ENCODE results near the gene REV3L. TPM values are rescaled to one million over a fixed set of nuclear protein-coding genes. Genes with fewer than 3 reads are reported as not detected.
A peak's percentile ranks its signal among the peaks of the same experiment; 100 is the strongest.

The REV3L gene
- total RNA-seq, 1 experiment from 2014 or later = 5.3 TPM

- H3K23ac ChIP-seq (ENCODE audit: insufficient read length, low read depth, low read length) = no peak overlapping the region
- no peaks in the 10 kb centered on the region; a peak in 1 of 7 replicates for H3K36me3 Mint-ChIP-seq (ENCODE audit: insufficient read depth in 1 of 3, low read depth in 3 of 3)
- no peak overlapping the region for H4K5ac ChIP-seq (ENCODE audit: insufficient read length, low read depth, low read length)
- H4K8ac ChIP-seq (replicated peaks; ENCODE audit: insufficient read length, low read depth, low read length) = no peak overlapping the region
- peaks cover 30 to 34% of the 10 kb centered on the region in 2 experiments for H3K4me1 Mint-ChIP-seq
- H3K4ac ChIP-seq (ENCODE audit: low read depth, low read length) = no peak overlapping the region
- peak; percentile 54; the same call in 2 of the 3 replicates for TF ChIP-seq CTCF (conservative IDR thresholded peaks at IDR 0.05)
- no CpG with 5 or more reads among the region's 1 CpG for WGBS (ENCODE audit: extremely low coverage, insufficient read length, low lambda C conversion rate)
- peaks cover 4% of the 10 kb centered on the region for H3K23me2 ChIP-seq (ENCODE audit: insufficient read length, low read depth, low read length, poor library complexity, severe bottlenecking)
- H3K79me1 ChIP-seq (ENCODE audit: insufficient read depth, low read depth, low read length, poor library complexity, severe bottlenecking) = peaks cover 3% of the 10 kb centered on the region
- H2AFZ ChIP-seq (ENCODE audit: low read length) = no peak overlapping the region
- no peak overlapping the region for H2BK12ac ChIP-seq (ENCODE audit: insufficient read length, low read depth, low read length)
- H2BK120ac ChIP-seq (ENCODE audit: low read depth, low read length, poor library complexity, severe bottlenecking) = no peak overlapping the region
- H3K9me3 Mint-ChIP-seq = peaks cover 0 to 3% of the 10 kb centered on the region in 2 experiments; a peak in 2 of 5 replicates
- no peak overlapping the region for H3T11ph ChIP-seq (ENCODE audit: low read length)
- no peak overlapping the region for H3K9ac ChIP-seq (ENCODE audit: extremely low read depth, insufficient read length, low read length)
- H3K27me3 Mint-ChIP-seq (ENCODE audit: low read depth) = peaks cover 74% of the 10 kb centered on the region
- no peak for DNase-seq
- H3K79me2 ChIP-seq (ENCODE audit: insufficient read depth, low read length) = no peaks in the 10 kb centered on the region
- H3K14ac ChIP-seq (ENCODE audit: insufficient read depth, low read length) = no peak overlapping the region
- H2BK5ac ChIP-seq (ENCODE audit: insufficient read length, low read length) = no peak overlapping the region
- H4K91ac ChIP-seq (ENCODE audit: insufficient read length, low read depth, low read length) = no peak overlapping the region
- no peak overlapping the region for H2BK15ac ChIP-seq (ENCODE audit: low read depth, low read length)
- no peaks in the 10 kb centered on the region for H3K4me1 ChIP-seq (ENCODE audit: insufficient read depth, low read length)
- H3K18ac ChIP-seq (ENCODE audit: insufficient read length, low read depth, low read length) = no peak overlapping the region
- no peak overlapping the region; a peak in 1 of 5 replicates for H3K4me3 Mint-ChIP-seq
- no peak overlapping the region for H3K4me2 ChIP-seq (ENCODE audit: insufficient read depth, insufficient read length, low read length)
- H2BK20ac ChIP-seq (ENCODE audit: low read depth, low read length, poor library complexity, severe bottlenecking) = no peak overlapping the region
- no peak overlapping the region for H2AK5ac ChIP-seq (ENCODE audit: insufficient read length, low read length)
- H3K27me3 ChIP-seq (ENCODE audit: insufficient read depth, low read length) = peaks cover 28% of the 10 kb centered on the region; the same call in 1 of the 2 replicates
- no peaks in the 10 kb centered on the region for H4K20me1 ChIP-seq (ENCODE audit: control insufficient read depth, insufficient read depth, insufficient read length)
- H3K27ac ChIP-seq (ENCODE audit: insufficient read length, low read depth, low read length) = no peak overlapping the region
- no peak overlapping the region for H3K56ac ChIP-seq (ENCODE audit: insufficient read length, low read depth, low read length)
- H3K27ac Mint-ChIP-seq = no peak overlapping the region
- H3K9me3 ChIP-seq (ENCODE audit: control insufficient read depth, low read depth, low read length) = no peaks in the 10 kb centered on the region
Observed at GRCh38 chr6:111478749-111479148, 4.3 kb downstream of the REV3L start.

Measured in H9 (cell line).